Nephron progenitor cell (in vitro differentiated cells): ENCODE data around the gene NCOA1.

Experiments used
- DNase-seq: peaks from one replicate; pipeline ENCODE4 v3.0.0; 2021
- H3K27ac Mint-ChIP-seq: 2 replicates; pipeline ENCODE4 v1.8.0; 2021; ENCODE audit warnings: mild to moderate bottlenecking, moderate library complexity, mixed read lengths
- H3K27me3 Mint-ChIP-seq: 2 replicates; pipeline ENCODE4 v1.8.0; 2021; ENCODE audit warnings: mild to moderate bottlenecking, low read depth, mixed read lengths; ENCODE audit not compliant: poor library complexity
- H3K36me3 Mint-ChIP-seq: 2 replicates; pipeline ENCODE4 v1.8.0; 2021; ENCODE audit warnings: low read depth, mixed read lengths
- H3K4me1 Mint-ChIP-seq: 2 replicates; pipeline ENCODE4 v1.8.0; 2021; ENCODE audit warnings: mixed read lengths
- H3K4me3 Mint-ChIP-seq: 2 replicates; pipeline ENCODE4 v1.8.0; 2021; ENCODE audit warnings: mild to moderate bottlenecking, moderate library complexity, mixed read lengths
- H3K9me3 Mint-ChIP-seq: 2 replicates; pipeline ENCODE4 v1.8.0; 2021; ENCODE audit warnings: mild to moderate bottlenecking, moderate library complexity, mixed read lengths
- CTCF ChIP-seq: fragments of 200-600 bp; sonication (generic); IDR thresholded peaks from 2 replicates; pipeline ENCODE4 v1.5.0; 2021; ENCODE audit warnings: antibody characterized with exemption

The NCOA1 gene

GRCh38 chr2:24540011-24540477 is 49.0 kb downstream of the NCOA1 start:
- Mint-ChIP-seq H3K27me3 (no peaks in the 10 kb centered on the region), H3K9me3 (peaks cover 63% of the 10 kb centered on the region), H3K4me1 (no peaks in the 10 kb centered on the region), H3K27ac (no peak overlapping the region), H3K4me3 (no peak overlapping the region), H3K36me3 (peaks cover 63% of the 10 kb centered on the region)
- TF ChIP-seq CTCF: no peak
- DNase-seq: no peak

DNA sequence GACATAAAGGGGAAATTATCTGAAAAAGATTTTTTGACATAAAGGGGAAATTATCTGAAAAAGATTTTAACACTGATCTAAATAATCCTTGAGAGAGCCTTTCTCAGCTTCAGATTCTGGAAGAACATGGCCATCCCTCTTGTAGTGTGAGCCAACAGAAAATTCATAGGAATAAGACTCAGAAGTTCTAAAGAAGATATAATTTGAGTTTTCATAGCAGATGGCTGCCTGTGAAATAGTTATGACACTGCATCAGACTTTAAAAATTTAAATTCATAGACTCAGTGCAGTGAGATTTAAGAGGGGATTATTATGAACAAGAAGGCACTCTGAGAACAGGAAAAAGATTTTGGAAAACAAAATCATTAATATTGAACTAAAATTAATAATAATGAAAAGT is 50.6 kb downstream of the NCOA1 start:
- peaks cover 64% of the 10 kb centered on the region for H3K9me3 Mint-ChIP-seq
- H3K27me3 Mint-ChIP-seq: no peaks in the 10 kb centered on the region
- H3K4me3 Mint-ChIP-seq: no peak overlapping the region
- TF ChIP-seq CTCF: no peak
- peaks cover 62% of the 10 kb centered on the region for H3K36me3 Mint-ChIP-seq
- no peak for DNase-seq
- H3K27ac Mint-ChIP-seq: no peak overlapping the region
- H3K4me1 Mint-ChIP-seq: no peaks in the 10 kb centered on the region

DNA sequence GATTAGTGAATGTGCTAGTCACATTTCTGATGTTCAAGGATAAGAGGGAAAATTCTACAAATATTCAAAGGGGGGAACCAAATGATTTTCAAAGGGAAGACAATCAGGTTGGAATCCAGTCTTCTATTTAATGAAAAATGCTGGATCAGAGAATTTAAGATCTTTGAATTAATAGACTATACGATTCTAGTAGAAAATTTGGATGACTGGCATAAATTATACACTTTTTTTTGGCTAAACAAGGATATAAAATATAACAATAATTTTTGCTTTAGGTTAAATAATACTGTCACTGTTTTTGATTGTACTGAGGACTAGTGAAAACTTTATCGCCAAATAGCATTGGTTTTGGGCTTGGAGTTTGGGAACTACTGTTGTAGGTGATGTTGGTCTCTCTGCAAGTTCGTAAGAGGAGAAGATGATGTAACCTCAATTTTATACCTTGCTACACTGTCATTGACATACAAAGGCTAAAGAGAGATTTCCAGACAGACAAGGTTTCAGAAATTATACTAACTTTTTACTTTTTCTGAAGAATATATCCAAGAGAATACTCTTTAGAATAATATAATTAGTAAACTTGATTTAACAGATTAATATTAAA is 51.3 kb downstream of the NCOA1 start:
- peaks cover 69% of the 10 kb centered on the region for H3K9me3 Mint-ChIP-seq

GRCh38 chr2:24543252-24543651 is 52.2 kb downstream of the NCOA1 start:
- H3K9me3 Mint-ChIP-seq: peaks cover 78% of the 10 kb centered on the region
- H3K36me3 Mint-ChIP-seq: peaks cover 69% of the 10 kb centered on the region
- H3K27me3 Mint-ChIP-seq: no peaks in the 10 kb centered on the region
- no peak overlapping the region for H3K4me3 Mint-ChIP-seq
- no peak overlapping the region for H3K27ac Mint-ChIP-seq
- TF ChIP-seq CTCF: no peak
- no peak for DNase-seq
- no peaks in the 10 kb centered on the region for H3K4me1 Mint-ChIP-seq

More for the DNA sequence above, 51.3 kb downstream of the NCOA1 start:
- no peak overlapping the region for H3K27ac Mint-ChIP-seq
- no peaks in the 10 kb centered on the region for H3K27me3 Mint-ChIP-seq
- no peak overlapping the region for H3K4me3 Mint-ChIP-seq
- no peaks in the 10 kb centered on the region for H3K4me1 Mint-ChIP-seq
- no peak for TF ChIP-seq CTCF
- no peak for DNase-seq
- H3K36me3 Mint-ChIP-seq: peaks cover 60% of the 10 kb centered on the region

DNA sequence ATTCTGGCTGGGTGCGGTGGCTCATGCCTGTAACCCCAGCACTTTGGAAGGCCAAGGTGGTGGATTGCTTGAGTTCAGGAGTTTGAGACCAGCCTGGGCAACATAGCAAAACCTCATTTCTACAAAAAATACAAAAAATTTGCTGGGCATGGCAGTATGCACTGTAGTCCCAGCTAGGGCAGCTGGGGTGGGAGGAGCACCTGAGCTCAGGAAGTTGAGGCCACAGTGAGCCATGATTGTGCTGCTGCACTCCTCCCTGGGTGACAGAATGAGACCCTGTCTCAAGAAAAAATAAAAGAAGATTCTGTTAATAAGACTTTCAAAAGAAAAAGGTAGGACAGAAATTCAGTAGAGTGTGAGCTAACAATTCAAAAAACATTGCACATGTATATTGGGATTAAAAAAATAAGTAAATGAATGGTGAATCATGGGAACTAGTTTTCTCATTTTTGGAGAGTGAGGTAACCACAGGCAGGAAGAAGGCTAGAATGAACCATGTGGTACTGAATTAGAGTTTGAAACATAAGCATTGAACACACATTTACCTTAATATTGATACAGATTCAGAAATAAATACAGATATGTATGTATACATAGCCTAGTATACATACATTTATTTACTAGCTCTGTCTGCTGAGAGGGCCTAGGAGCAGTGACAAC is 53.5 kb downstream of the NCOA1 start:
- DNase-seq: no peak
- peaks cover 2% of the 10 kb centered on the region for H3K27me3 Mint-ChIP-seq
- TF ChIP-seq CTCF: no peak
- H3K36me3 Mint-ChIP-seq: peaks cover 82% of the 10 kb centered on the region
- no peaks in the 10 kb centered on the region for H3K4me1 Mint-ChIP-seq
- no peak overlapping the region for H3K27ac Mint-ChIP-seq
- H3K9me3 Mint-ChIP-seq: peaks cover 92% of the 10 kb centered on the region
- H3K4me3 Mint-ChIP-seq: no peak overlapping the region

- no peaks in the 10 kb centered on the region for H3K4me1 Mint-ChIP-seq
- H3K27ac Mint-ChIP-seq: no peak overlapping the region
- DNase-seq: no peak
- peaks cover 85% of the 10 kb centered on the region for H3K9me3 Mint-ChIP-seq
- no peak overlapping the region for H3K4me3 Mint-ChIP-seq
- peaks cover 2% of the 10 kb centered on the region for H3K27me3 Mint-ChIP-seq
- TF ChIP-seq CTCF: no peak
- peaks cover 76% of the 10 kb centered on the region for H3K36me3 Mint-ChIP-seq
These were observed 55.6 kb downstream of the NCOA1 start for GRCh38 chr2:24546669-24547068.
